HepG2 (cell line): Measurements from ENCODE around the gene LIN7A. TPM values are rescaled to one million over a fixed set of nuclear protein-coding genes. Genes with fewer than 3 reads are reported as not detected.
A peak's percentile ranks its signal among the peaks of the same experiment; 100 is the strongest.

Experiments used
- ATAC-seq: fragments of 200-7000 bp; cut with Tn5 transposase; 3 replicates; pipeline ENCODE4 v1.9.1; 2020; ENCODE audit warnings: mild to moderate bottlenecking, moderate library complexity
- BruUV-seq: library from RNA; stranded (reverse); fragments of 400-500 nt; replicated peaks from 2 replicates; lab custom pipeline; 2021; lab: Mats Ljungman, UMichigan
- CTCF ChIA-PET: fragments of 300-600 bp; formaldehyde crosslinking; extraction: SDS; loops from one replicate; lab custom pipeline; 2021; ENCODE audit warnings: low total read pairs, inconsistent platforms, low intra/inter-chr PET ratio; lab: Yijun Ruan, JAX
- POLR2A ChIA-PET: fragments of 350-600 bp; sonication (Branson Sonifier 250); formaldehyde crosslinking; loops from one replicate; lab custom pipeline; 2020; ENCODE audit warnings: antibody characterized with exemption, inconsistent platforms; lab: Yijun Ruan, JAX
- DNase-seq: peaks from one replicate; pipeline ENCODE4 v3.0.0-alpha.2; 2015; ENCODE audit warnings: low spot score
- FAIRE-seq: peaks from 3 replicates; lab custom pipeline; 2011; peaks lifted over from hg19 to GRCh38; lab: Jason Lieb, UNC
- H2AFZ ChIP-seq: one replicate; pipeline ENCODE4 v1.6.1; 2011; ENCODE audit warnings: low read length, inconsistent platforms
- H3K27ac ChIP-seq: fragments of 300-600 bp; 3 replicates; pipeline ENCODE4 v1.8.0; 2011; ENCODE audit warnings: mixed run types, mild to moderate bottlenecking, mixed read lengths, low read length, inconsistent platforms; ENCODE audit not compliant: insufficient read depth; ENCODE audit errors: extremely low read length
- H3K27me3 ChIP-seq, 2 experiments: fragments of 200-600 bp in 1 of 2; 2 replicates in 1 of 2; 3 replicates in 1 of 2; pipeline versions ENCODE4 v1.6.0 to v1.8.0; 2011; ENCODE audit warnings: low read length in 2 of 2, mild to moderate bottlenecking in 2 of 2, moderate library complexity in 2 of 2, inconsistent platforms in 1 of 2; ENCODE audit not compliant: insufficient read depth in 2 of 2, control insufficient read depth in 1 of 2
- H3K36me3 ChIP-seq, 2 experiments: fragments of 200-600 bp in 1 of 2; replicated peaks in 1 of 2; 2 replicates in 1 of 2; 3 replicates in 1 of 2; pipeline versions ENCODE4 v1.5.1 to v1.8.0; 2011; ENCODE audit warnings: low read length in 2 of 2, inconsistent platforms in 1 of 2; ENCODE audit not compliant: insufficient read depth in 2 of 2, control insufficient read depth in 1 of 2
- H3K4me1 ChIP-seq: 2 replicates; pipeline ENCODE4 v1.5.1; 2012; ENCODE audit warnings: low read length, inconsistent platforms; ENCODE audit not compliant: insufficient read depth
- H3K4me2 ChIP-seq: 2 replicates; pipeline ENCODE4 v1.6.0; 2011; ENCODE audit warnings: low read depth, low read length, inconsistent platforms
- H3K4me3 ChIP-seq, 3 experiments: fragments of 200-600 bp in 1 of 3; sonication (generic), shearing (Covaris generic) in 1 of 3; replicated peaks in 1 of 3; 2 replicates each; pipeline ENCODE4 v1.5.1; 2011 to 2016; ENCODE audit warnings: low read length in 3 of 3, inconsistent platforms in 2 of 3, low read depth in 2 of 3, mild to moderate bottlenecking in 2 of 3, control low read depth in 1 of 3, mixed read lengths in 1 of 3; ENCODE audit not compliant: insufficient read depth in 1 of 3
- H3K79me2 ChIP-seq: one replicate; pipeline ENCODE4 v1.6.1; 2011; ENCODE audit warnings: low read length, inconsistent platforms; ENCODE audit not compliant: insufficient read depth
- H3K9ac ChIP-seq: 2 replicates; pipeline ENCODE4 v1.6.0; 2011; ENCODE audit warnings: mild to moderate bottlenecking, low read depth, low read length, inconsistent platforms; ENCODE audit not compliant: insufficient read depth
- H3K9me3 ChIP-seq: 2 replicates; pipeline ENCODE4 v1.5.1; 2012; ENCODE audit warnings: mild to moderate bottlenecking, low read length
- H4K20me1 ChIP-seq: 2 replicates; pipeline ENCODE4 v1.6.0; 2011; ENCODE audit warnings: inconsistent platforms, mild to moderate bottlenecking, low read length, moderate library complexity; ENCODE audit not compliant: insufficient read depth
- CEBPB ChIP-seq: IDR thresholded peaks from 2 replicates; pipeline ENCODE4 v1.6.1; 2011; ENCODE audit warnings: low read depth, low read length, improper control_type of control experiment, borderline replicate concordance
- FOXP1 ChIP-seq, 2 experiments: fragments of 450-650 bp in 1 of 2; IDR thresholded peaks; 2 replicates each; pipeline ENCODE4 v1.6.1; 2017 to 2018; ENCODE audit warnings: antibody characterized with exemption in 1 of 2
- HNF4A ChIP-seq: sonication (generic); formaldehyde crosslinking; IDR thresholded peaks from 2 replicates; pipeline ENCODE4 v1.4.0; 2020; ENCODE audit warnings: missing genetic modification reagents
- NR2C2 ChIP-seq: sonication (generic); formaldehyde crosslinking; IDR thresholded peaks from 2 replicates; pipeline ENCODE4 v1.4.0; 2020; ENCODE audit warnings: missing genetic modification reagents, mild to moderate bottlenecking, moderate library complexity, borderline replicate concordance
- NR2F1 ChIP-seq, 2 experiments: fragments of 450-650 bp in 1 of 2; formaldehyde crosslinking in 1 of 2; IDR thresholded peaks; 2 replicates each; pipeline versions ENCODE4 v1.5.0 to v1.6.1; 2016 to 2020; ENCODE audit warnings: mild to moderate bottlenecking in 1 of 2, missing compliant biosample characterization in 1 of 2, missing genetic modification reagents in 1 of 2, moderate library complexity in 1 of 2
- NR2F6 ChIP-seq, 2 experiments: IDR thresholded peaks; 2 replicates each; pipeline ENCODE4 v1.6.1; 2016; ENCODE audit warnings: antibody characterized with exemption in 1 of 2, mild to moderate bottlenecking in 1 of 2
- POGZ ChIP-seq: sonication (generic); formaldehyde crosslinking; IDR thresholded peaks from 2 replicates; pipeline ENCODE4 v1.4.0; 2020; ENCODE audit warnings: mild to moderate bottlenecking, missing genetic modification reagents
- RXRB ChIP-seq: IDR thresholded peaks from 2 replicates; pipeline ENCODE4 v1.6.1; 2016; ENCODE audit warnings: borderline replicate concordance, missing genetic modification reagents, missing compliant biosample characterization
- SALL1 ChIP-seq: sonication (generic); formaldehyde crosslinking; IDR thresholded peaks from 2 replicates; pipeline ENCODE4 v1.8.0; 2022; ENCODE audit warnings: mild to moderate bottlenecking, missing genetic modification reagents
- TCF7 ChIP-seq: sonication (generic); IDR thresholded peaks from 2 replicates; pipeline ENCODE4 v1.6.1; 2016; ENCODE audit warnings: antibody characterized with exemption, low read depth
- ZMYM4 ChIP-seq: sonication (generic); formaldehyde crosslinking; IDR thresholded peaks from 2 replicates; pipeline ENCODE4 v1.8.1; 2023; ENCODE audit warnings: mild to moderate bottlenecking, missing genetic modification reagents
- ZNF460 ChIP-seq: sonication (generic); formaldehyde crosslinking; IDR thresholded peaks from 2 replicates; pipeline ENCODE4 v1.5.1; 2020; ENCODE audit warnings: missing genetic modification reagents, mild to moderate bottlenecking, borderline replicate concordance
- WGBS: methylation state at CpG from one replicate; pipeline ENCODE4 v1.1.6; 2017; ENCODE audit warnings: low lambda C conversion rate; 5-methylcytosine and 5-hydroxymethylcytosine counted together
- in situ Hi-C: cut with HindIII; loops from 2 replicates; pipeline ENCODE4 v1.10.0; 2017; ENCODE audit warnings: low pct_unique_long_range_greater_than_20kb; ENCODE audit not compliant: extremely low pct_ligation_motif_present
- intact Hi-C: fragments of 100-400 bp; cut with micrococcal nuclease; formaldehyde crosslinking; loops from one replicate; pipeline ENCODE4 v1.10.0; 2022; ENCODE audit not compliant: unreplicated experiment
- polyA plus RNA-seq, 8 experiments: library from polyadenylated mRNA; depleted of rRNA in 3 of 8; stranded (reverse) in 7 of 8; unstranded in 1 of 8; fragments of >200 nt; fragmentation: Illumina TruSeq in 4 of 8; extraction: Trizol in 4 of 8; gene quantifications; 2 replicates each; pipeline versions ENCODE4 v1.2.1 to v1.2.3, GENCODE V29; 2011 to 2016; ENCODE audit warnings: low read depth in 4 of 8, missing spikeins in 1 of 8, mixed read lengths in 1 of 8; ENCODE audit not compliant: insufficient read depth in 1 of 8
- total RNA-seq, 5 experiments: library from RNA; depleted of rRNA; stranded (reverse); fragments of >200 nt; fragmentation: Illumina TruSeq; extraction: Trizol; gene quantifications; 2 replicates each; pipeline ENCODE4 v1.2.3, GENCODE V29; 2016; ENCODE audit warnings: low read depth in 1 of 5
- TF ChIP-seq, protein P1 (sequence below): sonication (generic); formaldehyde crosslinking; IDR thresholded peaks from 2 replicates; pipeline ENCODE4 v1.8.1; 2023; ENCODE audit warnings: missing genetic modification reagents, mild to moderate bottlenecking, borderline replicate concordance
- TF ChIP-seq, protein P2 (sequence below): fragments of 450-650 bp; IDR thresholded peaks from 2 replicates; pipeline ENCODE4 v1.6.1; 2017; ENCODE audit warnings: mild to moderate bottlenecking
- TF ChIP-seq, protein P3 (sequence below): sonication (generic); formaldehyde crosslinking; IDR thresholded peaks from 2 replicates; pipeline ENCODE4 v1.4.0; 2020; ENCODE audit warnings: missing genetic modification reagents
- TF ChIP-seq, protein P4 (sequence below): IDR thresholded peaks from 2 replicates; pipeline ENCODE4 v1.4.0; 2020; ENCODE audit warnings: mild to moderate bottlenecking, missing genetic modification reagents

LIN7A gene
- total and polyA plus RNA-seq, 2 of the 13 experiments (the other 11 are each of a cell fraction or from before 2014, with no cell fraction given), result 18.5 to 19.2 TPM

DNA sequence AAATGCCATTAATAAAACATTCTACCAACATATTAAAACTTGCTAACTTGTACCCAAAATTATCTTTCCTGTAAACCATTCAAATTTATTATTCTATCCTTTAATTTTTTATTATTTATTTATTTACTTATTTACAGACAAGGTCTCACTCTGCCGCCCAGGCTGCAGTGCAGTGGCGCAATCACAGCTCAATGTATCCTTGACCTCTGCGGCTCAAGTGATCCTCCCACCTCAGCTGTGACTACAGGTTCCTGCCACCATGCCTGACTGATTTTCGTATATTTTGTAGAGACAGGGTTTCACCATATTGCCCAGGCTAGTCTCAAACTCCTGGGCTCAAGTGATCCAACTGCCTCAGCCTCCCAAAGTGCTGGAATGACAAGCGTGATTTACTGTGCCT, 20.4 kb upstream of the LIN7A start:
- no peaks in the 10 kb centered on the region for H3K36me3 ChIP-seq
- 33% methylated on average over 5 of the region's 5 CpGs for WGBS
- in situ Hi-C loops (no loop called here), intact Hi-C loops (no loop called here)
- no peak overlapping the region for H3K9ac ChIP-seq
- POLR2A ChIA-PET, result no interaction called here
- no peak overlapping the region for H3K4me3 ChIP-seq
- no peaks in the 10 kb centered on the region for H3K79me2 ChIP-seq
- no TSS peak for BruUV-seq
- H3K27me3 ChIP-seq, result no peaks in the 10 kb centered on the region
- H3K4me2 ChIP-seq, result no peak overlapping the region
- DNase-seq (peak; percentile 33), ATAC-seq (peak; percentile 45; the same call in 2 of the 3 replicates), FAIRE-seq (no peak)
- no peak overlapping the region for H3K27ac ChIP-seq
- CTCF ChIA-PET, result no interaction called here
- no peaks in the 10 kb centered on the region for H4K20me1 ChIP-seq
- H3K4me1 ChIP-seq, result no peaks in the 10 kb centered on the region
- H3K9me3 ChIP-seq, result no peaks in the 10 kb centered on the region
- H2AFZ ChIP-seq, result no peak overlapping the region
- TF ChIP-seq, protein P1, sequence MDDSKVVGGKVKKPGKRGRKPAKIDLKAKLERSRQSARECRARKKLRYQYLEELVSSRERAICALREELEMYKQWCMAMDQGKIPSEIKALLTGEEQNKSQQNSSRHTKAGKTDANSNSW, result no peak
- TF ChIP-seq NR2F1 (CRISPR knock-in tag; IDR thresholded peaks at IDR 0.05), result peak in 1 of 2 experiments; percentile 78; a peak in 2 of 4 replicates
- no peak for TF ChIP-seq FOXP1 (IDR thresholded peaks at IDR 0.05)
- TF ChIP-seq FOXP1 (CRISPR knock-in tag; IDR thresholded peaks at IDR 0.05), result peak; percentile 31; the same call in 1 of the 2 replicates
- peak; percentile 71 for TF ChIP-seq NR2F6 (IDR thresholded peaks at IDR 0.05)
- peak; percentile 79 for TF ChIP-seq NR2F6 (CRISPR knock-in tag; IDR thresholded peaks at IDR 0.05)
- TF ChIP-seq SALL1 (CRISPR knock-in tag), result peak; percentile 26; the same call in 1 of the 2 replicates
- no peak for TF ChIP-seq RXRB
- TF ChIP-seq CEBPB, result peak; percentile 78
- 0 out of 2 replicates have a peak, but pooled peaks have one; percentile 28 for TF ChIP-seq HNF4A (CRISPR knock-in tag)
- TF ChIP-seq TCF7, result peak; percentile 31; the same call in 1 of the 2 replicates
- 0 out of 2 replicates have a peak, but pooled peaks have one; percentile 20 for TF ChIP-seq ZMYM4 (CRISPR knock-in tag)
- TF ChIP-seq, protein P2, sequence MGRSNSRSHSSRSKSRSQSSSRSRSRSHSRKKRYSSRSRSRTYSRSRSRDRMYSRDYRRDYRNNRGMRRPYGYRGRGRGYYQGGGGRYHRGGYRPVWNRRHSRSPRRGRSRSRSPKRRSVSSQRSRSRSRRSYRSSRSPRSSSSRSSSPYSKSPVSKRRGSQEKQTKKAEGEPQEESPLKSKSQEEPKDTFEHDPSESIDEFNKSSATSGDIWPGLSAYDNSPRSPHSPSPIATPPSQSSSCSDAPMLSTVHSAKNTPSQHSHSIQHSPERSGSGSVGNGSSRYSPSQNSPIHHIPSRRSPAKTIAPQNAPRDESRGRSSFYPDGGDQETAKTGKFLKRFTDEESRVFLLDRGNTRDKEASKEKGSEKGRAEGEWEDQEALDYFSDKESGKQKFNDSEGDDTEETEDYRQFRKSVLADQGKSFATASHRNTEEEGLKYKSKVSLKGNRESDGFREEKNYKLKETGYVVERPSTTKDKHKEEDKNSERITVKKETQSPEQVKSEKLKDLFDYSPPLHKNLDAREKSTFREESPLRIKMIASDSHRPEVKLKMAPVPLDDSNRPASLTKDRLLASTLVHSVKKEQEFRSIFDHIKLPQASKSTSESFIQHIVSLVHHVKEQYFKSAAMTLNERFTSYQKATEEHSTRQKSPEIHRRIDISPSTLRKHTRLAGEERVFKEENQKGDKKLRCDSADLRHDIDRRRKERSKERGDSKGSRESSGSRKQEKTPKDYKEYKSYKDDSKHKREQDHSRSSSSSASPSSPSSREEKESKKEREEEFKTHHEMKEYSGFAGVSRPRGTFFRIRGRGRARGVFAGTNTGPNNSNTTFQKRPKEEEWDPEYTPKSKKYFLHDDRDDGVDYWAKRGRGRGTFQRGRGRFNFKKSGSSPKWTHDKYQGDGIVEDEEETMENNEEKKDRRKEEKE, result no peak
- TF ChIP-seq, protein P3, sequence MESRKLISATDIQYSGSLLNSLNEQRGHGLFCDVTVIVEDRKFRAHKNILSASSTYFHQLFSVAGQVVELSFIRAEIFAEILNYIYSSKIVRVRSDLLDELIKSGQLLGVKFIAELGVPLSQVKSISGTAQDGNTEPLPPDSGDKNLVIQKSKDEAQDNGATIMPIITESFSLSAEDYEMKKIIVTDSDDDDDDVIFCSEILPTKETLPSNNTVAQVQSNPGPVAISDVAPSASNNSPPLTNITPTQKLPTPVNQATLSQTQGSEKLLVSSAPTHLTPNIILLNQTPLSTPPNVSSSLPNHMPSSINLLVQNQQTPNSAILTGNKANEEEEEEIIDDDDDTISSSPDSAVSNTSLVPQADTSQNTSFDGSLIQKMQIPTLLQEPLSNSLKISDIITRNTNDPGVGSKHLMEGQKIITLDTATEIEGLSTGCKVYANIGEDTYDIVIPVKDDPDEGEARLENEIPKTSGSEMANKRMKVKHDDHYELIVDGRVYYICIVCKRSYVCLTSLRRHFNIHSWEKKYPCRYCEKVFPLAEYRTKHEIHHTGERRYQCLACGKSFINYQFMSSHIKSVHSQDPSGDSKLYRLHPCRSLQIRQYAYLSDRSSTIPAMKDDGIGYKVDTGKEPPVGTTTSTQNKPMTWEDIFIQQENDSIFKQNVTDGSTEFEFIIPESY, result no peak
- peak; percentile 43; the same call in 1 of the 2 replicates for TF ChIP-seq POGZ (CRISPR knock-in tag)
- 0 out of 2 replicates have a peak, but pooled peaks have one; percentile 25 for TF ChIP-seq NR2C2 (CRISPR knock-in tag)
- peak; percentile 89 for TF ChIP-seq ZNF460
- TF ChIP-seq, protein P4, sequence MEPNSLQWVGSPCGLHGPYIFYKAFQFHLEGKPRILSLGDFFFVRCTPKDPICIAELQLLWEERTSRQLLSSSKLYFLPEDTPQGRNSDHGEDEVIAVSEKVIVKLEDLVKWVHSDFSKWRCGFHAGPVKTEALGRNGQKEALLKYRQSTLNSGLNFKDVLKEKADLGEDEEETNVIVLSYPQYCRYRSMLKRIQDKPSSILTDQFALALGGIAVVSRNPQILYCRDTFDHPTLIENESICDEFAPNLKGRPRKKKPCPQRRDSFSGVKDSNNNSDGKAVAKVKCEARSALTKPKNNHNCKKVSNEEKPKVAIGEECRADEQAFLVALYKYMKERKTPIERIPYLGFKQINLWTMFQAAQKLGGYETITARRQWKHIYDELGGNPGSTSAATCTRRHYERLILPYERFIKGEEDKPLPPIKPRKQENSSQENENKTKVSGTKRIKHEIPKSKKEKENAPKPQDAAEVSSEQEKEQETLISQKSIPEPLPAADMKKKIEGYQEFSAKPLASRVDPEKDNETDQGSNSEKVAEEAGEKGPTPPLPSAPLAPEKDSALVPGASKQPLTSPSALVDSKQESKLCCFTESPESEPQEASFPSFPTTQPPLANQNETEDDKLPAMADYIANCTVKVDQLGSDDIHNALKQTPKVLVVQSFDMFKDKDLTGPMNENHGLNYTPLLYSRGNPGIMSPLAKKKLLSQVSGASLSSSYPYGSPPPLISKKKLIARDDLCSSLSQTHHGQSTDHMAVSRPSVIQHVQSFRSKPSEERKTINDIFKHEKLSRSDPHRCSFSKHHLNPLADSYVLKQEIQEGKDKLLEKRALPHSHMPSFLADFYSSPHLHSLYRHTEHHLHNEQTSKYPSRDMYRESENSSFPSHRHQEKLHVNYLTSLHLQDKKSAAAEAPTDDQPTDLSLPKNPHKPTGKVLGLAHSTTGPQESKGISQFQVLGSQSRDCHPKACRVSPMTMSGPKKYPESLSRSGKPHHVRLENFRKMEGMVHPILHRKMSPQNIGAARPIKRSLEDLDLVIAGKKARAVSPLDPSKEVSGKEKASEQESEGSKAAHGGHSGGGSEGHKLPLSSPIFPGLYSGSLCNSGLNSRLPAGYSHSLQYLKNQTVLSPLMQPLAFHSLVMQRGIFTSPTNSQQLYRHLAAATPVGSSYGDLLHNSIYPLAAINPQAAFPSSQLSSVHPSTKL (CRISPR knock-in tag), result peak; percentile 42; the same call in 1 of the 2 replicates
